HG02852 (cell line): ENCODE results near the gene SLC38A6.
"Not testable (repeated sequence)": the region's sequence is repeated elsewhere in the genome, so short reads cannot be mapped to it uniquely, and the experiment has no call there.

ENCODE experiments used
- ATAC-seq: cut with Tn5 transposase; IDR thresholded peaks from one replicate; pipeline ENCODE4 v1.9.1; 2021; ENCODE audit warnings: mild to moderate bottlenecking, moderate library complexity; ENCODE audit not compliant: unreplicated experiment

SLC38A6 gene

GRCh38 chr14:61048640-61049039, 67.6 kb downstream of the SLC38A6 start:
- ATAC-seq = no peak

GRCh38 chr14:61050417-61050816, 69.4 kb downstream of the SLC38A6 start:
- ATAC-seq = no peak

GRCh38 chr14:61051051-61051450, 70.0 kb downstream of the SLC38A6 start:
- no peak for ATAC-seq

GRCh38 chr14:61051621-61052020, 70.6 kb downstream of the SLC38A6 start:
- no peak for ATAC-seq

GRCh38 chr14:61063461-61063860, 82.4 kb downstream of the SLC38A6 start:
- ATAC-seq = no peak

- no peak for ATAC-seq
Observed at GRCh38 chr14:61064210-61064609, 83.2 kb downstream of the SLC38A6 start.

- ATAC-seq = no peak
Observed at GRCh38 chr14:61064856-61065255, 83.8 kb downstream of the SLC38A6 start.

GRCh38 chr14:61065656-61066055, 84.6 kb downstream of the SLC38A6 start:
- ATAC-seq = no peak

GRCh38 chr14:61072442-61072841, 91.4 kb downstream of the SLC38A6 start:
- not testable (repeated sequence) for ATAC-seq

- ATAC-seq = no peak
Observed at GRCh38 chr14:61074852-61075251, 93.8 kb downstream of the SLC38A6 start.

GRCh38 chr14:61076556-61076955, 95.5 kb downstream of the SLC38A6 start:
- ATAC-seq = no peak

- ATAC-seq = no peak
Observed at GRCh38 chr14:61077437-61077836, 96.4 kb downstream of the SLC38A6 start.

- no peak for ATAC-seq
Observed at GRCh38 chr14:61077951-61078720, 97.1 kb downstream of the SLC38A6 start.

GRCh38 chr14:61080591-61081010, 99.6 kb downstream of the SLC38A6 start:
- ATAC-seq = peak; percentile 95

GRCh38 chr14:61088081-61088480, 107.0 kb downstream of the SLC38A6 start:
- no peak for ATAC-seq

GRCh38 chr14:61089126-61089750, 108.2 kb downstream of the SLC38A6 start:
- no peak for ATAC-seq

GRCh38 chr14:61090432-61091216, 109.6 kb downstream of the SLC38A6 start:
- ATAC-seq = peak; percentile 89

GRCh38 chr14:61091657-61092273, 110.7 kb downstream of the SLC38A6 start:
- ATAC-seq = no peak

GRCh38 chr14:61098096-61098495, 117.1 kb downstream of the SLC38A6 start:
- ATAC-seq = not testable (repeated sequence)

- no peak for ATAC-seq
Observed at GRCh38 chr14:61098721-61099120, 117.7 kb downstream of the SLC38A6 start.

- no peak for ATAC-seq
Observed at GRCh38 chr14:61099216-61099835, 118.3 kb downstream of the SLC38A6 start.
